Parathyroid adenoma (tissue), 2 donors: ENCODE results near the gene NIT1.
"Not testable (repeated sequence)": the region's sequence is repeated elsewhere in the genome, so short reads cannot be mapped to it uniquely, and the experiment has no call there.

Source experiments
- H2AFZ ChIP-seq: fragments of 300-600 bp; sonication (generic); one replicate; pipeline ENCODE4 v1.7.0; 2017; ENCODE audit warnings: antibody characterized with exemption, mild to moderate bottlenecking
- H3K27ac ChIP-seq: fragments of 300-600 bp; sonication (generic); one replicate; pipeline ENCODE4 v1.7.0; 2017
- H3K27me3 ChIP-seq: fragments of 300-600 bp; sonication (generic); one replicate; pipeline ENCODE4 v1.7.0; 2017; ENCODE audit warnings: low read length; ENCODE audit not compliant: control insufficient read depth, insufficient read depth
- H3K36me3 ChIP-seq: fragments of 300-600 bp; sonication (generic); one replicate; pipeline ENCODE4 v1.7.0; 2017; ENCODE audit warnings: low read length; ENCODE audit not compliant: control insufficient read depth, insufficient read depth
- H3K4me1 ChIP-seq: fragments of 300-600 bp; sonication (generic); one replicate; pipeline ENCODE4 v1.7.0; 2017; ENCODE audit warnings: control low read depth
- H3K4me2 ChIP-seq: fragments of 300-600 bp; sonication (generic); one replicate; pipeline ENCODE4 v1.7.0; 2017; ENCODE audit warnings: low read length
- H3K4me3 ChIP-seq: fragments of 300-600 bp; sonication (generic); one replicate; pipeline ENCODE4 v1.7.0; 2017; ENCODE audit warnings: low read depth, low read length
- H3K79me2 ChIP-seq: fragments of 300-600 bp; sonication (generic); one replicate; pipeline ENCODE4 v1.7.0; 2017; ENCODE audit warnings: control low read depth
- H3K9ac ChIP-seq: fragments of 300-600 bp; sonication (generic); one replicate; pipeline ENCODE4 v1.7.0; 2017; ENCODE audit warnings: mild to moderate bottlenecking
- H3K9me3 ChIP-seq: fragments of 300-600 bp; sonication (generic); one replicate; pipeline ENCODE4 v1.7.0; 2017; ENCODE audit warnings: low read length; ENCODE audit not compliant: control insufficient read depth
- TF ChIP-seq, protein P1 (sequence below): fragments of 300-600 bp; sonication (generic); IDR thresholded peaks from one replicate; pipeline ENCODE4 v1.7.0; 2017; ENCODE audit warnings: antibody characterized with exemption, mild to moderate bottlenecking
- donor health status: primary hyperparathyroidism.

Gene NIT1

DNA sequence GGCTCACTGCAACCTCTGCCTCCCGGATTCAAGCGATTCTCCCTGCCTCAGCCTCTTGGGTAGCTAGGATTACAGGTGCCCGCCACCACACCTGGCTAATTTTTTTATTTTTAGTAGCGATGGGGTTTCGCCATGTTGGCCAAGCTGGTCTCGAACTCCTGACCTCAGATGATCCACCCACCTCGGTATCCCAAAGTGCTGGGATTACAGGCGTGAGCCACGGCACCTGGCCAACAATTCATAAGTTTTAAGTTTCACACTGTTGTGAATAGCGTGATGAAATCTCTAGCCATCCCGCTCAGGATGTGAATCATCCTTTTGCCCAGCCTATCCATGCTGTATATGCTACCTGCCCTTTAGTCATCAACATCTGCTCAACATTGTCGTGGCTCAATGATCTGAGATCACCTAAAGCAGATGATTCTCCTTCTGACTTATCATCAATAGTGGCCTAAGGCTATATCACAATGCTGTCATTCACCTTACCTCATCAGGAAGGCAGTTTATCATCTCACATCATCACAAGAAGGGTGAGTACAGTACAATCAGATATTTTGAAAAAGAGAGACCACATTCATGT is 2.7 kb upstream of the NIT1 start:
- no peak overlapping the region for H3K27ac ChIP-seq
- H3K9me3 ChIP-seq: no peaks in the 10 kb centered on the region
- peaks cover 13% of the 10 kb centered on the region for H3K4me1 ChIP-seq
- H3K4me2 ChIP-seq: no peak overlapping the region
- H3K79me2 ChIP-seq: peaks cover 31% of the 10 kb centered on the region
- H2AFZ ChIP-seq: no peak overlapping the region
- H3K4me3 ChIP-seq: no peak overlapping the region
- TF ChIP-seq, protein P1, sequence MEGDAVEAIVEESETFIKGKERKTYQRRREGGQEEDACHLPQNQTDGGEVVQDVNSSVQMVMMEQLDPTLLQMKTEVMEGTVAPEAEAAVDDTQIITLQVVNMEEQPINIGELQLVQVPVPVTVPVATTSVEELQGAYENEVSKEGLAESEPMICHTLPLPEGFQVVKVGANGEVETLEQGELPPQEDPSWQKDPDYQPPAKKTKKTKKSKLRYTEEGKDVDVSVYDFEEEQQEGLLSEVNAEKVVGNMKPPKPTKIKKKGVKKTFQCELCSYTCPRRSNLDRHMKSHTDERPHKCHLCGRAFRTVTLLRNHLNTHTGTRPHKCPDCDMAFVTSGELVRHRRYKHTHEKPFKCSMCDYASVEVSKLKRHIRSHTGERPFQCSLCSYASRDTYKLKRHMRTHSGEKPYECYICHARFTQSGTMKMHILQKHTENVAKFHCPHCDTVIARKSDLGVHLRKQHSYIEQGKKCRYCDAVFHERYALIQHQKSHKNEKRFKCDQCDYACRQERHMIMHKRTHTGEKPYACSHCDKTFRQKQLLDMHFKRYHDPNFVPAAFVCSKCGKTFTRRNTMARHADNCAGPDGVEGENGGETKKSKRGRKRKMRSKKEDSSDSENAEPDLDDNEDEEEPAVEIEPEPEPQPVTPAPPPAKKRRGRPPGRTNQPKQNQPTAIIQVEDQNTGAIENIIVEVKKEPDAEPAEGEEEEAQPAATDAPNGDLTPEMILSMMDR: no peak
- no peaks in the 10 kb centered on the region for H3K36me3 ChIP-seq
- no peaks in the 10 kb centered on the region for H3K27me3 ChIP-seq
- H3K9ac ChIP-seq: no peak overlapping the region

DNA sequence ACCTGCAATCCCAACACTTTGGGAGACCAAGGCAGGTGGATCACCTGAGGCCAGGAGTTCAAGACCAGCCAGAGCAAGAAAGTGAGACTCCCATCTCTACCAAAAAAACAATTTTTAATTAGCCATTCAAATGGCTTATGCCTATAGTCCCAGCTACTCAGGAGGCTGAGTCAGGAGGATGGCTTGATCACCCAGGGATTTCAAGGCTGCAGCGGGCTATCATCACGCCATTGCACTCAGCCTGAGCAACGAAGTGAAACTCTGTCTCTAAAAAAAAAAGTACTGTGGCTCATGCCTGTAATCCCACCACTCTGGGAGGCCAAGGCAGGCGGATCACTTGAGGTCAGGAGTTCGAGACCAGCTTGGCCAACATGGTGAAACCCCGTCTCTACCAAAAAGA is 1.9 kb upstream of the NIT1 start:
- H3K4me1 ChIP-seq: peaks cover 13% of the 10 kb centered on the region

DNA sequence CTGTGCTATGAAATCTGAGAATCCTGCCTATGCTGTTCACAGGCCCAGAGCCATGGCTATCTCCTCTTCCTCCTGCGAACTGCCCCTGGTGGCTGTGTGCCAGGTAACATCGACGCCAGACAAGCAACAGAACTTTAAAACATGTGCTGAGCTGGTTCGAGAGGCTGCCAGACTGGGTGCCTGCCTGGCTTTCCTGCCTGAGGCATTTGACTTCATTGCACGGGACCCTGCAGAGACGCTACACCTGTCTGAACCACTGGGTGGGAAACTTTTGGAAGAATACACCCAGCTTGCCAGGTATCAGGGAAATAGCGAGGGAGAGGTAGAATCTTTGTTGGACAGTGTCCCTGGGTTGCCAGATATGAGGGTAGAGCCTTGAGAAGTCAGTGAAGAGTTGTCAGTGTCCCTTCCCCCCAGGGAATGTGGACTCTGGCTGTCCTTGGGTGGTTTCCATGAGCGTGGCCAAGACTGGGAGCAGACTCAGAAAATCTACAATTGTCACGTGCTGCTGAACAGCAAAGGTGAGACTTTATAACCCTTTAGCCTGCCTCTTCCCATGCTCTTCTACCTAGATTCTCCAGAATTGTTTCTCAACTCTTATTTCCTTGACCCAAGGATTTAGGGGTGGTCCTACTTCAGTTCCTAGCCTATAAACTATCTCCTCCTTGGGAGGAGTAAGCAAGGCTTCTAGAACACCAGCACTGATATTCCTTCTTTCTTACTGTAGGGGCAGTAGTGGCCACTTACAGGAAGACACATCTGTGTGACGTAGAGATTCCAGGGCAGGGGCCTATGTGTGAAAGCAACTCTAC is 1.4 kb downstream of the NIT1 start:
- Histone ChIP-seq H3K4me2 (peak overlapping the region; percentile 80), H2AFZ (no peak overlapping the region), H3K27ac (peak overlapping the region; percentile 93), H3K9me3 (no peaks in the 10 kb centered on the region), H3K4me3 (peak overlapping the region; percentile 93), H3K4me1 (peaks cover 13% of the 10 kb centered on the region), H3K79me2 (peaks cover 26% of the 10 kb centered on the region), H3K9ac (no peak overlapping the region), H3K27me3 (no peaks in the 10 kb centered on the region), H3K36me3 (no peaks in the 10 kb centered on the region)
- TF ChIP-seq, protein P1: peak; percentile 28

More for the DNA sequence above, 1.9 kb upstream of the NIT1 start:
- H3K4me3 ChIP-seq, H3K9ac ChIP-seq, H3K4me2 ChIP-seq, H2AFZ ChIP-seq, H3K36me3 ChIP-seq, H3K27me3 ChIP-seq, H3K27ac ChIP-seq, H3K9me3 ChIP-seq: not testable (repeated sequence)
- H3K79me2 ChIP-seq: peaks cover 31% of the 10 kb centered on the region

DNA sequence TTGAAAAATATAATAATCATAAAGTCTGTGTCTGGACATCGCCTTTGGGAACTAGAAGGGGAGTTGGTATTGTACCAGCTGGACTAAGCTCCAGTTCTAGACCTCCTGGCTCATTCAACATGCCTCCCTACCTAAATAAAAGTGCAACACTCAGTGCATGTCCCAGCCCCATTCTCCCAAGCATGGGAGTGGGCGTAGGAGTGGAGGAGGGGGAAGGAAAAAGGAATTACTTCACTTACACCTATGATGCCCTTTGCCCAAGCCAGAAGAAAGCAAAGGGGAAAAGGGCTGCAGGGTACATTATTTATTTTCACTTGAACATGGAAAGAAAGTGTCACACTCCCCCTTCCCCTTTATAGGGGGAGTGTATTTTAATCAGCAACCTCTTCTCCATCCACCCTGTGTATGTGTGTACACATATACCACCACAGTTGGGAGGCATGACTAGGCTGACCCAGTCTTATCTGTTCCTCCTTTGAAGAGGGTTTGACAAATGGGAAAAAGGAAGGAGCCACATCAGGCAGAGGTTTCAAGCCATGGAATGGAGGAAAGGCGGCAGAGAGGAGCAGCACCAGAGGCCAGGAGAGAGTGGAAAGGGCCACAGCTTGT is 3.2 kb downstream of the NIT1 start:
- Histone ChIP-seq H3K4me3 (no peak overlapping the region), H3K27me3 (no peaks in the 10 kb centered on the region), H3K27ac (no peak overlapping the region), H3K79me2 (peaks cover 19% of the 10 kb centered on the region), H3K4me2 (no peak overlapping the region), H3K36me3 (no peaks in the 10 kb centered on the region), H3K4me1 (peaks cover 13% of the 10 kb centered on the region), H3K9me3 (no peaks in the 10 kb centered on the region), H3K9ac (no peak overlapping the region), H2AFZ (no peak overlapping the region)
- TF ChIP-seq, protein P1: no peak

DNA sequence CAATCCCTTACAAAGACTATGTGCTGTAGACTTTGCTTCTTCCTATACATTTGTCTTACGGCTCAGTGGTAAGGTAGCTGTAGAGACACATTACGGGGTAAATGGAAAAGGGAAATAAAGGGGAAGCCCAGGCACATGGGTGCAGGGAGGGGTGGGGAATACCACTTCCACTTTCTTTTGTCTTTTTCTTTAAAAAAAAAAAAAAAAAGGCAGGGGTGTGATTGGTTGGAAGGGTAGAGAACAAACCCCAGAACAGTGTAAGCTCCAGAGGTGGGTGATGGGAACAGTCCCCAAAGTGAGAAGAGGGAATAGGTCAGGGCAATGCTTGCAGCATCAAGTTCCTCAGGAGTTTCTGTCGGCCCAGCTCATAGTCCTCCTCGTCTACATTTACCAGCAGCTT is 3.9 kb downstream of the NIT1 start:
- Histone ChIP-seq H3K27ac (no peak overlapping the region), H3K4me3 (no peak overlapping the region), H3K79me2 (peaks cover 14% of the 10 kb centered on the region), H3K9me3 (no peaks in the 10 kb centered on the region), H3K4me1 (peaks cover 13% of the 10 kb centered on the region), H3K27me3 (no peaks in the 10 kb centered on the region), H3K36me3 (no peaks in the 10 kb centered on the region), H3K4me2 (no peak overlapping the region), H3K9ac (no peak overlapping the region), H2AFZ (no peak overlapping the region)
- TF ChIP-seq, protein P1: no peak
